ENCODE results near the gene HSD17B10. TPM values are rescaled to one million over a fixed set of nuclear protein-coding genes. Genes with fewer than 3 reads are reported as not detected.

The HSD17B10 gene
- total and polyA plus RNA-seq, 2 donors (not counting 1 experiment from before 2014, with no cell fraction given) = 49.7 to 66.5 TPM

- Mint-ChIP-seq H3K4me1 (peaks cover 6% of the 10 kb centered on the region), H3K27ac (no peak overlapping the region), H3K9me3 (ENCODE audit: insufficient read depth) (no peaks in the 10 kb centered on the region), H3K4me3 (no peak overlapping the region), H3K27me3 (no peaks in the 10 kb centered on the region)
- POLR2A ChIA-PET = no interaction called here
- Histone ChIP-seq H3K9ac (ENCODE audit: low read length) (no peak overlapping the region), H3K36me3 (replicated peaks in 1 of 2; ENCODE audit: control extremely low read depth in 1 of 2, control insufficient read depth in 1 of 2, extremely low read depth in 1 of 2, insufficient read depth in 2 of 2, low read length in 1 of 2) (peaks cover 6 to 45% of the 10 kb centered on the region in 2 experiments), H3K27ac (ENCODE audit: low read length in 2 of 2) (no peak overlapping the region), H3K9me3 (ENCODE audit: control extremely low read depth in 1 of 3, control insufficient read depth in 2 of 3, insufficient read depth in 1 of 3, low read length in 2 of 3) (no peaks in the 10 kb centered on the region), H2AFZ (ENCODE audit: insufficient read depth, low read depth, low read length, poor library complexity, severe bottlenecking) (no peak overlapping the region), H3K4me2 (replicated peaks; ENCODE audit: low read depth, low read length, poor library complexity, severe bottlenecking) (no peak overlapping the region), H3K79me2 (ENCODE audit: control insufficient read depth, insufficient read depth, low read length) (peaks cover 72% of the 10 kb centered on the region), H4K20me1 (ENCODE audit: control insufficient read depth, insufficient read depth, low read length, poor library complexity, severe bottlenecking) (peaks cover 35% of the 10 kb centered on the region), H3K27me3 (replicated peaks in 1 of 4; ENCODE audit: control extremely low read depth in 1 of 4, control insufficient read depth in 3 of 4, insufficient read depth in 4 of 4, low read length in 3 of 4) (no peaks in the 10 kb centered on the region), H3K4me1 (ENCODE audit: control insufficient read depth in 2 of 2, insufficient read depth in 2 of 2, low read length in 2 of 2) (no peaks in the 10 kb centered on the region), H3K4me3 (ENCODE audit: control extremely low read depth in 1 of 5, extremely low read depth in 1 of 5, insufficient read depth in 1 of 5, low read depth in 2 of 5, low read length in 4 of 5) (no peak overlapping the region)
- DNase-seq (no peak), ATAC-seq (ENCODE audit: low read depth) (no peak)
- WGBS (ENCODE audit: insufficient coverage) = no CpG with 5 or more reads among the region's 2 CpGs
- CTCF ChIA-PET = interaction anchor here (0.9 kb wide), 1 partner anchor 24 kb away, joined by 3 read pairs; no protein-coding TSS in a partner anchor
- intact Hi-C loops (cut with micrococcal nuclease) = no loop called here
- no peak for TF ChIP-seq EZH2 (IDR thresholded peaks at IDR 0.05; ENCODE audit: borderline replicate concordance, insufficient read depth, low read depth, low read length, poor library complexity, severe bottlenecking)
- TF ChIP-seq CTCF (IDR thresholded peaks at IDR 0.05) = no peak
Measured at GRCh38 chrX:53412446-53412845, 21.7 kb downstream of the HSD17B10 start.

GRCh38 chrX:53403535-53403934, 30.6 kb downstream of the HSD17B10 start:
- CTCF ChIA-PET = no interaction called here
- no peak overlapping the region for H2AFZ ChIP-seq (ENCODE audit: insufficient read depth, low read depth, low read length, poor library complexity, severe bottlenecking)
- H3K9me3 Mint-ChIP-seq (ENCODE audit: insufficient read depth) = no peaks in the 10 kb centered on the region
- no peak for ATAC-seq (ENCODE audit: low read depth)
- H3K9me3 ChIP-seq (ENCODE audit: control extremely low read depth in 1 of 3, control insufficient read depth in 2 of 3, insufficient read depth in 1 of 3, low read length in 2 of 3) = no peaks in the 10 kb centered on the region
- no peak for DNase-seq
- no peaks in the 10 kb centered on the region for H3K79me2 ChIP-seq (ENCODE audit: control insufficient read depth, insufficient read depth, low read length)
- no peaks in the 10 kb centered on the region for H3K4me1 Mint-ChIP-seq
- no peak overlapping the region for H3K4me3 ChIP-seq (ENCODE audit: control extremely low read depth in 1 of 5, extremely low read depth in 1 of 5, insufficient read depth in 1 of 5, low read depth in 2 of 5, low read length in 4 of 5)
- H3K27me3 ChIP-seq (replicated peaks in 1 of 4; ENCODE audit: control extremely low read depth in 1 of 4, control insufficient read depth in 3 of 4, insufficient read depth in 4 of 4, low read length in 3 of 4) = no peaks in the 10 kb centered on the region
- 100% methylated on average over 2 of the region's 10 CpGs for WGBS (ENCODE audit: insufficient coverage)
- H3K9ac ChIP-seq (ENCODE audit: low read length) = no peak overlapping the region
- no peaks in the 10 kb centered on the region for H3K27me3 Mint-ChIP-seq
- TF ChIP-seq CTCF (IDR thresholded peaks at IDR 0.05) (no peak), EZH2 (IDR thresholded peaks at IDR 0.05; ENCODE audit: borderline replicate concordance, insufficient read depth, low read depth, low read length, poor library complexity, severe bottlenecking) (no peak)
- no peak overlapping the region for H3K4me2 ChIP-seq (replicated peaks; ENCODE audit: low read depth, low read length, poor library complexity, severe bottlenecking)
- intact Hi-C loops (cut with micrococcal nuclease) = no loop called here
- H3K36me3 ChIP-seq (replicated peaks in 1 of 2; ENCODE audit: control extremely low read depth in 1 of 2, control insufficient read depth in 1 of 2, extremely low read depth in 1 of 2, insufficient read depth in 2 of 2, low read length in 1 of 2) = peaks cover 8 to 59% of the 10 kb centered on the region in 2 experiments
- H3K27ac ChIP-seq (ENCODE audit: low read length in 2 of 2) = no peak overlapping the region
- H3K4me1 ChIP-seq (ENCODE audit: control insufficient read depth in 2 of 2, insufficient read depth in 2 of 2, low read length in 2 of 2) = no peaks in the 10 kb centered on the region
- H3K4me3 Mint-ChIP-seq = no peak overlapping the region
- H3K27ac Mint-ChIP-seq = no peak overlapping the region
- H4K20me1 ChIP-seq (ENCODE audit: control insufficient read depth, insufficient read depth, low read length, poor library complexity, severe bottlenecking) = no peaks in the 10 kb centered on the region
- POLR2A ChIA-PET = no interaction called here
